ENCODE results near the gene TRAF3IP1.

DNA sequence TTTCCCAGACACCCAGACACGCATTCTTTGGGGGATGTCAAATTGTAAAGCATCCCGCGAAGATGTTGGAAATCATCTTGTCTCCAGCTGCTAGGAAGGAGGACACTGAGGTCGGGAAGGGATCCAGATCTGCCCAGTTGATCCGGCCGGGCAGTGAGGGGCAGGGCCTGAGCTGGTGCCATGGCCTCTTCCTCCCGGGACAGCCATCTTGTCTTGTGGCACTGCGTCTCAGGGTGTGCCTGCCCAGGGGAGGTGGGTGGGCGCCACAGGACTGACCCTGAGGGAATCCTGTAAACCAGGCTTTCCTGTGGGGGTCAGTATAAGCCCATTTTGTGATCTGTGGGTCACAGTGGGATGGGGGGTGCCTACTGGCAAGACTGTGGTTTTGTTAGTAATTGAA is 10.1 kb downstream of the TRAF3IP1 start:
- TF ChIP-seq, protein P1, sequence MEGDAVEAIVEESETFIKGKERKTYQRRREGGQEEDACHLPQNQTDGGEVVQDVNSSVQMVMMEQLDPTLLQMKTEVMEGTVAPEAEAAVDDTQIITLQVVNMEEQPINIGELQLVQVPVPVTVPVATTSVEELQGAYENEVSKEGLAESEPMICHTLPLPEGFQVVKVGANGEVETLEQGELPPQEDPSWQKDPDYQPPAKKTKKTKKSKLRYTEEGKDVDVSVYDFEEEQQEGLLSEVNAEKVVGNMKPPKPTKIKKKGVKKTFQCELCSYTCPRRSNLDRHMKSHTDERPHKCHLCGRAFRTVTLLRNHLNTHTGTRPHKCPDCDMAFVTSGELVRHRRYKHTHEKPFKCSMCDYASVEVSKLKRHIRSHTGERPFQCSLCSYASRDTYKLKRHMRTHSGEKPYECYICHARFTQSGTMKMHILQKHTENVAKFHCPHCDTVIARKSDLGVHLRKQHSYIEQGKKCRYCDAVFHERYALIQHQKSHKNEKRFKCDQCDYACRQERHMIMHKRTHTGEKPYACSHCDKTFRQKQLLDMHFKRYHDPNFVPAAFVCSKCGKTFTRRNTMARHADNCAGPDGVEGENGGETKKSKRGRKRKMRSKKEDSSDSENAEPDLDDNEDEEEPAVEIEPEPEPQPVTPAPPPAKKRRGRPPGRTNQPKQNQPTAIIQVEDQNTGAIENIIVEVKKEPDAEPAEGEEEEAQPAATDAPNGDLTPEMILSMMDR (IDR thresholded peaks at IDR 0.05; ENCODE audit: low read depth, low read length, poor library complexity, severe bottlenecking) = no peak
- TF ChIP-seq EZH2phosphoT487 (IDR thresholded peaks at IDR 0.05; ENCODE audit: borderline replicate concordance, low read length) = no peak
